Testis (tissue), 2 donors: Measurements from ENCODE around the gene SRR.

ENCODE experiments used
- POLR2A ChIP-seq: fragments of 450-650 bp; IDR thresholded peaks from one replicate; pipeline ENCODE4 v1.6.1; 2017; ENCODE audit warnings: antibody characterized with exemption, mild to moderate bottlenecking, moderate library complexity
- TF ChIP-seq, protein P1 (sequence below), 3 experiments: fragments of 450-650 bp in 2 of 3; fragments of 200-600 bp in 1 of 3; sonication (generic) in 1 of 3; IDR thresholded peaks; one replicate each; pipeline ENCODE4 v1.5.1; 2016 to 2019; ENCODE audit warnings: antibody characterized with exemption in 3 of 3, mild to moderate bottlenecking in 2 of 3, moderate library complexity in 1 of 3

DNA sequence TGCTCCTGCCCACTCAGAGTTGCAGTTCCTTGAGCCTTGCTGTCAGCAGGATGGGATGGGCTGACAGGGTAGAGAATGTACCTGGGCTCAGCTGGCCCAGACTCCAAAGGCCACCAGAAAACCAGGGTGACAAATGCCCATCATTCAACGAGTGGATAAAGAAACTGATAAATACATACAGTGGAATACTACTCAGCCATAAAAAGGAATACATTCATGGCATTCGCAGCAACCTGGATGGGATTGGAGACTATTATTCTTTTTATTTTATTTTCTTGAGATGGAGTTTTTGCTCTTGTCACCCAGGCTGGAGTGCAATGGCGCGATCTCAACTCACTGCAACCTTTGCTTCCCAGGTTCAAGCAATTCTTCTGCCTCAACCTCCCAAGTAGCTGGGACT, 53.5 kb downstream of the SRR start:
- no peak for TF ChIP-seq POLR2A
- TF ChIP-seq, protein P1, sequence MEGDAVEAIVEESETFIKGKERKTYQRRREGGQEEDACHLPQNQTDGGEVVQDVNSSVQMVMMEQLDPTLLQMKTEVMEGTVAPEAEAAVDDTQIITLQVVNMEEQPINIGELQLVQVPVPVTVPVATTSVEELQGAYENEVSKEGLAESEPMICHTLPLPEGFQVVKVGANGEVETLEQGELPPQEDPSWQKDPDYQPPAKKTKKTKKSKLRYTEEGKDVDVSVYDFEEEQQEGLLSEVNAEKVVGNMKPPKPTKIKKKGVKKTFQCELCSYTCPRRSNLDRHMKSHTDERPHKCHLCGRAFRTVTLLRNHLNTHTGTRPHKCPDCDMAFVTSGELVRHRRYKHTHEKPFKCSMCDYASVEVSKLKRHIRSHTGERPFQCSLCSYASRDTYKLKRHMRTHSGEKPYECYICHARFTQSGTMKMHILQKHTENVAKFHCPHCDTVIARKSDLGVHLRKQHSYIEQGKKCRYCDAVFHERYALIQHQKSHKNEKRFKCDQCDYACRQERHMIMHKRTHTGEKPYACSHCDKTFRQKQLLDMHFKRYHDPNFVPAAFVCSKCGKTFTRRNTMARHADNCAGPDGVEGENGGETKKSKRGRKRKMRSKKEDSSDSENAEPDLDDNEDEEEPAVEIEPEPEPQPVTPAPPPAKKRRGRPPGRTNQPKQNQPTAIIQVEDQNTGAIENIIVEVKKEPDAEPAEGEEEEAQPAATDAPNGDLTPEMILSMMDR (IDR thresholded peaks at IDR 0.05) = no peak
